HepG2 (cell line): ENCODE results near the gene CRISPLD2. TPM values are rescaled to one million over a fixed set of nuclear protein-coding genes. Genes with fewer than 3 reads are reported as not detected.

ENCODE experiments used
- ATAC-seq: fragments of 200-7000 bp; cut with Tn5 transposase; 3 replicates; pipeline ENCODE4 v1.9.1; 2020; ENCODE audit warnings: mild to moderate bottlenecking, moderate library complexity
- BruUV-seq: library from RNA; stranded (reverse); fragments of 400-500 nt; replicated peaks from 2 replicates; lab custom pipeline; 2021; lab: Mats Ljungman, UMichigan
- CTCF ChIA-PET: fragments of 300-600 bp; formaldehyde crosslinking; extraction: SDS; loops from one replicate; lab custom pipeline; 2021; ENCODE audit warnings: low total read pairs, inconsistent platforms, low intra/inter-chr PET ratio; lab: Yijun Ruan, JAX
- POLR2A ChIA-PET: fragments of 350-600 bp; sonication (Branson Sonifier 250); formaldehyde crosslinking; loops from one replicate; lab custom pipeline; 2020; ENCODE audit warnings: antibody characterized with exemption, inconsistent platforms; lab: Yijun Ruan, JAX
- DNase-seq: peaks from one replicate; pipeline ENCODE4 v3.0.0-alpha.2; 2015; ENCODE audit warnings: low spot score
- FAIRE-seq: peaks from 3 replicates; lab custom pipeline; 2011; peaks lifted over from hg19 to GRCh38; lab: Jason Lieb, UNC
- H2AFZ ChIP-seq: one replicate; pipeline ENCODE4 v1.6.1; 2011; ENCODE audit warnings: low read length, inconsistent platforms
- H3K27ac ChIP-seq: fragments of 300-600 bp; 3 replicates; pipeline ENCODE4 v1.8.0; 2011; ENCODE audit warnings: mixed run types, mild to moderate bottlenecking, mixed read lengths, low read length, inconsistent platforms; ENCODE audit not compliant: insufficient read depth; ENCODE audit errors: extremely low read length
- H3K27me3 ChIP-seq, 2 experiments: fragments of 200-600 bp in 1 of 2; 2 replicates in 1 of 2; 3 replicates in 1 of 2; pipeline versions ENCODE4 v1.6.0 to v1.8.0; 2011; ENCODE audit warnings: low read length in 2 of 2, mild to moderate bottlenecking in 2 of 2, moderate library complexity in 2 of 2, inconsistent platforms in 1 of 2; ENCODE audit not compliant: insufficient read depth in 2 of 2, control insufficient read depth in 1 of 2
- H3K36me3 ChIP-seq, 2 experiments: fragments of 200-600 bp in 1 of 2; replicated peaks in 1 of 2; 2 replicates in 1 of 2; 3 replicates in 1 of 2; pipeline versions ENCODE4 v1.5.1 to v1.8.0; 2011; ENCODE audit warnings: low read length in 2 of 2, inconsistent platforms in 1 of 2; ENCODE audit not compliant: insufficient read depth in 2 of 2, control insufficient read depth in 1 of 2
- H3K4me1 ChIP-seq: 2 replicates; pipeline ENCODE4 v1.5.1; 2012; ENCODE audit warnings: low read length, inconsistent platforms; ENCODE audit not compliant: insufficient read depth
- H3K4me2 ChIP-seq: 2 replicates; pipeline ENCODE4 v1.6.0; 2011; ENCODE audit warnings: low read depth, low read length, inconsistent platforms
- H3K4me3 ChIP-seq, 3 experiments: fragments of 200-600 bp in 1 of 3; sonication (generic), shearing (Covaris generic) in 1 of 3; replicated peaks in 1 of 3; 2 replicates each; pipeline ENCODE4 v1.5.1; 2011 to 2016; ENCODE audit warnings: low read length in 3 of 3, inconsistent platforms in 2 of 3, low read depth in 2 of 3, mild to moderate bottlenecking in 2 of 3, control low read depth in 1 of 3, mixed read lengths in 1 of 3; ENCODE audit not compliant: insufficient read depth in 1 of 3
- H3K79me2 ChIP-seq: one replicate; pipeline ENCODE4 v1.6.1; 2011; ENCODE audit warnings: low read length, inconsistent platforms; ENCODE audit not compliant: insufficient read depth
- H3K9ac ChIP-seq: 2 replicates; pipeline ENCODE4 v1.6.0; 2011; ENCODE audit warnings: mild to moderate bottlenecking, low read depth, low read length, inconsistent platforms; ENCODE audit not compliant: insufficient read depth
- H3K9me3 ChIP-seq: 2 replicates; pipeline ENCODE4 v1.5.1; 2012; ENCODE audit warnings: mild to moderate bottlenecking, low read length
- H4K20me1 ChIP-seq: 2 replicates; pipeline ENCODE4 v1.6.0; 2011; ENCODE audit warnings: inconsistent platforms, mild to moderate bottlenecking, low read length, moderate library complexity; ENCODE audit not compliant: insufficient read depth
- FOXP4 ChIP-seq: sonication (generic); formaldehyde crosslinking; IDR thresholded peaks from 2 replicates; pipeline ENCODE4 v1.4.0; 2020; ENCODE audit warnings: missing genetic modification reagents
- HCFC1 ChIP-seq: fragments of 150-350 bp; IDR thresholded peaks from 2 replicates; pipeline ENCODE4 v1.6.1; 2014; ENCODE audit warnings: low read depth, low read length
- REPIN1 ChIP-seq: sonication (generic); formaldehyde crosslinking; IDR thresholded peaks from 2 replicates; pipeline ENCODE4 v1.8.0; 2022; ENCODE audit warnings: missing genetic modification reagents, low read depth, mild to moderate bottlenecking, borderline replicate concordance
- SIN3A ChIP-seq: IDR thresholded peaks from 2 replicates; pipeline ENCODE4 v1.6.1; 2011; ENCODE audit warnings: low read depth, mild to moderate bottlenecking, control low read depth, low read length, borderline replicate concordance
- THAP11 ChIP-seq: IDR thresholded peaks from 2 replicates; pipeline ENCODE4 v1.6.1; 2016; ENCODE audit warnings: missing biosample characterization, missing genetic modification reagents
- ZNF24 ChIP-seq: fragments of 450-650 bp; IDR thresholded peaks from 2 replicates; pipeline ENCODE4 v1.6.1; 2017; ENCODE audit warnings: antibody characterized with exemption, mild to moderate bottlenecking
- WGBS: methylation state at CpG from one replicate; pipeline ENCODE4 v1.1.6; 2017; ENCODE audit warnings: low lambda C conversion rate; 5-methylcytosine and 5-hydroxymethylcytosine counted together
- in situ Hi-C: cut with HindIII; loops from 2 replicates; pipeline ENCODE4 v1.10.0; 2017; ENCODE audit warnings: low pct_unique_long_range_greater_than_20kb; ENCODE audit not compliant: extremely low pct_ligation_motif_present
- intact Hi-C: fragments of 100-400 bp; cut with micrococcal nuclease; formaldehyde crosslinking; loops from one replicate; pipeline ENCODE4 v1.10.0; 2022; ENCODE audit not compliant: unreplicated experiment
- polyA plus RNA-seq, 8 experiments: library from polyadenylated mRNA; depleted of rRNA in 3 of 8; stranded (reverse) in 7 of 8; unstranded in 1 of 8; fragments of >200 nt; fragmentation: Illumina TruSeq in 4 of 8; extraction: Trizol in 4 of 8; gene quantifications; 2 replicates each; pipeline versions ENCODE4 v1.2.1 to v1.2.3, GENCODE V29; 2011 to 2016; ENCODE audit warnings: low read depth in 4 of 8, missing spikeins in 1 of 8, mixed read lengths in 1 of 8; ENCODE audit not compliant: insufficient read depth in 1 of 8
- total RNA-seq, 5 experiments: library from RNA; depleted of rRNA; stranded (reverse); fragments of >200 nt; fragmentation: Illumina TruSeq; extraction: Trizol; gene quantifications; 2 replicates each; pipeline ENCODE4 v1.2.3, GENCODE V29; 2016; ENCODE audit warnings: low read depth in 1 of 5

The CRISPLD2 gene
- total and polyA plus RNA-seq, 2 of the 13 experiments (the other 11 are each of a cell fraction or from before 2014, with no cell fraction given), result 0.04 to 0.31 TPM

- ChIA-PET CTCF (no interaction called here), POLR2A (no interaction called here)
- H3K36me3 ChIP-seq, result no peaks in the 10 kb centered on the region
- ATAC-seq (no peak), DNase-seq (no peak), FAIRE-seq (no peak)
- BruUV-seq, result no TSS peak
- H2AFZ ChIP-seq, result no peak overlapping the region
- intact Hi-C loops (no loop called here), in situ Hi-C loops (no loop called here)
- H3K27ac ChIP-seq, result no peak overlapping the region
- no peaks in the 10 kb centered on the region for H4K20me1 ChIP-seq
- no peak overlapping the region for H3K9ac ChIP-seq
- WGBS, result 65% methylated on average over 11 of the region's 11 CpGs
- no peak overlapping the region for H3K4me3 ChIP-seq
- TF ChIP-seq THAP11 (CRISPR knock-in tag), result no peak
- TF ChIP-seq ZNF24, result no peak
- TF ChIP-seq REPIN1 (CRISPR knock-in tag), result no peak
- peaks cover 4 to 60% of the 10 kb centered on the region in 2 experiments; a peak in 3 of 5 replicates for H3K27me3 ChIP-seq
- no peaks in the 10 kb centered on the region for H3K9me3 ChIP-seq
- no peaks in the 10 kb centered on the region for H3K79me2 ChIP-seq
- peaks cover 22% of the 10 kb centered on the region for H3K4me1 ChIP-seq
- H3K4me2 ChIP-seq, result no peak overlapping the region
These were observed 66.8 kb downstream of the CRISPLD2 start for GRCh38 chr16:84886497-84887090.

- POLR2A ChIA-PET, result no interaction called here
- 75% methylated on average over 13 of the region's 15 CpGs for WGBS
- Histone ChIP-seq H3K9me3 (no peaks in the 10 kb centered on the region), H3K9ac (no peak overlapping the region), H3K4me3 (no peak overlapping the region), H3K36me3 (no peaks in the 10 kb centered on the region), H3K27ac (no peak overlapping the region), H3K79me2 (no peaks in the 10 kb centered on the region), H4K20me1 (no peaks in the 10 kb centered on the region), H2AFZ (no peak overlapping the region), H3K27me3 (peaks cover 5 to 60% of the 10 kb centered on the region in 2 experiments; a peak in 4 of 5 replicates), H3K4me1 (peaks cover 22% of the 10 kb centered on the region), H3K4me2 (no peak overlapping the region)
- DNase-seq (no peak), FAIRE-seq (no peak), ATAC-seq (no peak)
- intact Hi-C loops (no loop called here), in situ Hi-C loops (no loop called here)
- BruUV-seq, result no TSS peak
- no peak for TF ChIP-seq FOXP4 (CRISPR knock-in tag)
- no peak for TF ChIP-seq SIN3A
- TF ChIP-seq HCFC1, result no peak
- CTCF ChIA-PET, result no interaction called here
These were observed 67.4 kb downstream of the CRISPLD2 start for GRCh38 chr16:84887207-84887606.
